Stimulated activated naive CD4-positive, alpha-beta T cell (primary cell): ENCODE results near the gene PHLDA1.
A peak's percentile ranks its signal among the peaks of the same experiment; 100 is the strongest.

Source experiments
- DNase-seq, 6 experiments: peaks; one replicate each; lab custom pipeline; 2025; lab: John Stamatoyannopoulos, UW

PHLDA1 gene

GRCh38 chr12:76037130-76038103 is 5.8 kb upstream of the PHLDA1 start:
- peak in 4 of 6 experiments; percentile 6 to 59 (median 40) for DNase-seq

GRCh38 chr12:76035045-76035444 is 3.5 kb upstream of the PHLDA1 start:
- no peak for DNase-seq

- no peak for DNase-seq
These were observed 1.8 kb upstream of the PHLDA1 start for GRCh38 chr12:76033081-76034011.

- peak in 2 of 6 experiments; percentile 30 to 38 for DNase-seq
These were observed 736 bp upstream of the PHLDA1 start for GRCh38 chr12:76032043-76032981.

GRCh38 chr12:76031081-76031413 is 529 bp downstream of the PHLDA1 start:
- no peak for DNase-seq

- peak in 4 of 6 experiments; percentile 13 to 44 (median 40) for DNase-seq
These were observed 1.1 kb downstream of the PHLDA1 start for GRCh38 chr12:76030341-76031080.

GRCh38 chr12:76029982-76030340 is 1.6 kb downstream of the PHLDA1 start:
- peak in 3 of 6 experiments; percentile 30 to 44 (median 36) for DNase-seq

- DNase-seq = no peak
These were observed 2.9 kb downstream of the PHLDA1 start for GRCh38 chr12:76028571-76029277.

- no peak for DNase-seq
These were observed 4.9 kb downstream of the PHLDA1 start for GRCh38 chr12:76026643-76027063.

GRCh38 chr12:76025601-76026575 is 5.7 kb downstream of the PHLDA1 start:
- no peak for DNase-seq

GRCh38 chr12:76024942-76025600 is 6.5 kb downstream of the PHLDA1 start:
- DNase-seq = no peak

GRCh38 chr12:76024102-76024781 is 7.3 kb downstream of the PHLDA1 start:
- DNase-seq = no peak

- DNase-seq = no peak
These were observed 8.4 kb downstream of the PHLDA1 start for GRCh38 chr12:76023069-76023690.

- DNase-seq = no peak
These were observed 9.1 kb downstream of the PHLDA1 start for GRCh38 chr12:76022506-76022905.

- peak in 4 of 6 experiments; percentile 20 to 62 (median 41) for DNase-seq
These were observed 10.6 kb downstream of the PHLDA1 start for GRCh38 chr12:76020731-76021672.

- DNase-seq = peak in 2 of 6 experiments; percentile 9 to 10
These were observed 11.3 kb downstream of the PHLDA1 start for GRCh38 chr12:76020281-76020680.
